ENCODE results near the gene KIFC3.

The KIFC3 gene

GRCh38 chr16:57762365-57763040 is 39.8 kb downstream of the KIFC3 start:
- no peak for DNase-seq

- no peak for DNase-seq
Observed at GRCh38 chr16:57761957-57762356, 40.3 kb downstream of the KIFC3 start.

GRCh38 chr16:57761301-57761700 is 41.0 kb downstream of the KIFC3 start:
- DNase-seq = no peak

GRCh38 chr16:57760357-57761160 is 41.7 kb downstream of the KIFC3 start:
- no peak for DNase-seq

GRCh38 chr16:57759541-57760356 is 42.5 kb downstream of the KIFC3 start:
- no peak for DNase-seq

- DNase-seq = no peak
Observed at GRCh38 chr16:57759131-57759530, 43.2 kb downstream of the KIFC3 start.

- DNase-seq = no peak
Observed at GRCh38 chr16:57758331-57759117, 43.8 kb downstream of the KIFC3 start.

- DNase-seq = no peak
Observed at GRCh38 chr16:57757883-57758282, 44.4 kb downstream of the KIFC3 start.

GRCh38 chr16:57757326-57757786 is 44.9 kb downstream of the KIFC3 start:
- DNase-seq = no peak

- DNase-seq = no peak
Observed at GRCh38 chr16:57756424-57757325, 45.6 kb downstream of the KIFC3 start.

- DNase-seq = no peak
Observed at GRCh38 chr16:57755726-57756423, 46.4 kb downstream of the KIFC3 start.

- DNase-seq = no peak
Observed at GRCh38 chr16:57755061-57755684, 47.1 kb downstream of the KIFC3 start.

- no peak for DNase-seq
Observed at GRCh38 chr16:57754354-57755060, 47.8 kb downstream of the KIFC3 start.

- DNase-seq = no peak
Observed at GRCh38 chr16:57753448-57754353, 48.6 kb downstream of the KIFC3 start.

GRCh38 chr16:57752581-57753447 is 49.5 kb downstream of the KIFC3 start:
- DNase-seq = no peak

GRCh38 chr16:57752203-57752580 is 50.1 kb downstream of the KIFC3 start:
- DNase-seq = no peak

GRCh38 chr16:57751539-57752202 is 50.6 kb downstream of the KIFC3 start:
- DNase-seq = no peak

All from NCI-H1417 treated with DMSO at 0.1 percent for 48 hours (cell line).